Skin of body (tissue), 2 donors: ENCODE results near the gene MYH11. TPM values are rescaled to one million over a fixed set of nuclear protein-coding genes. Genes with fewer than 3 reads are reported as not detected.
"Not testable (repeated sequence)": the region's sequence is repeated elsewhere in the genome, so short reads cannot be mapped to it uniquely, and the experiment has no call there.

Experiments used
- DNase-seq: peaks from one replicate; lab custom pipeline; 2025; lab: John Stamatoyannopoulos, UW
- total RNA-seq: library from RNA; depleted of rRNA; stranded (reverse); fragments of >200 nt; gene quantifications from one replicate; pipeline ENCODE4 v1.2.3, GENCODE V29; 2014

Gene MYH11
- total RNA-seq, 1 donor from 2014 or later = 23.3 TPM

DNA sequence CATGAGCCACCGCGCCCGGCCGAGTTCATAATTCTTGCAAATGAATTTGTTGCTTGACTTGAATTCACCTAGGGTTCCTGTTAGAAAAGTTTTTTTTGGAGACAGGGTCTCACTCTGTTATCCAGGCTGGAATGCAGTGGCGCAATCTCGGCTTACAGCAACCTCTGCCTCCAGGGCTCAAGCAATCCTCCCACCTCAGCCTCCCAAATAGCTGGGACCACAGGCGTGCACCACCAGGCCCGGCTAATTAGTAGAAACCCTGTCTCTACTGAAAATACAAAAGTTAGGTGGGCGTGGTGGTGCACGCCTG is 99.8 kb downstream of the MYH11 start:
- DNase-seq = no peak

DNA sequence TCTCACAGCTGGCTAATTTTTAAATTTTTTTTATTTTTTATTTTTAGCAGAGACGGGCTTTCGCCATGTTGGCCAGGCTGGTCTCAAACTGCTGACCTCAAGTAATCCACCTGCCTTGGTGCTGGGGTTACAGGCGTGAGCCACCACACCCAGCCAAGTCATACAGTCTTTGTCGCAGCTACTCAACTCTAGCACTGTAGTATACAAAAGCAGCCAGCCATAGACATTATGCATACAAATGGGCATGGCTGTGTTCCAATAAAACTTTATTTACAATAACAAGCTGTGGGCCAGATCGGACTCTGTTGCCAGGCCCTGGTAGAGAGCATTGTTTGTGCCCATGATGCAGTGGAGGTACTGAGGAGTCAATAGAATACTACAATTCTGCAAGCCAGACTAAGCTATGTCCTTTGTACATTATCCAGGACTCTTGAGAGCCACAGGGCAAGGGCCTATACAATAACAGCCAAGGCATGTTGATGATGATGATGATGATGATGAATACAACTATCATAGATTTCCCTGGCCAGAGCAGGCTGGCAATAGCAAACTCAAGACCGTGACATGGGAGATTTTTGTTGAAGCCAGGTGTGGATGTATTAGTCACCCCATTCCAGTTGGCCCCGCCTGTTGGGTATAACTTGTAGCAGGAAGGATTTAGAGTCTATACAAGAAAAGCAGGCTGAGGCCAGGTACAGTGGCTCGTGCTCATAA is 101.8 kb downstream of the MYH11 start:
- DNase-seq = no peak

DNA sequence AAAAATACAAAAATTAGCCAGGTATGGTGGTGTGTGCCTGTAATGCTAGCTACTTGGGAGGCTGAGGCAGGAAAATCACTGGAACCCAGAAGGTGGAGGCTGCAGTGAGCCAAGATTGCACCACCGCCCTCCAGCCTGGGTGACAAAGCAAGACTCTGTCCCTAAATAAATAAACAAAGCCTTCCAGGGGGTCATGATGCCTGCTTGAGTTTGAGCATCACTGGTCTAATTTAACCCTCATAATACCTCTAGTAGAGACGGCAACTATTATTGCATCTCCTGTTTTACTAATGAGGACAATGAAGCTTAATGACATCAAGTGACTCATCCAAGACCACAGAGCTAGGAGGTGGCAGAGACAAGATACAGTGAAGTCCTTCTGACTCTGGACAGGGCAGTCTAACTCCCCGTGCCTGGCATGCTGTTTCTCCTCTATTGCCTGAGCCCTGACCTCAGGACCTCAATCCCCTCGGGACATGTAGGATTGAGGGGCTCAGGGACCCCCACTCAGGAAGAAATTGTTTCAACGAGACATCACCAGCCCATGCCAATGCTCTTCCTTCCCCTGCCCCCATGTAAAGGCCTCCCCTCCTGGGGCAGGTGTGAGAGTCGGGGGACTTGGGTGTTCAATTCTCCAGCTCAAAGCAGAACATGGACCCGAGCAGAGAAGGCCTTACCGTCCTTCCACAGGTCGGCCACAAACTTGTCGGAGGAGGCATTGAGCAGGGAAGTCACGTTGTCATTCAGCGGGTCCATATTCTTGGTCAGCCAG is 103.9 kb downstream of the MYH11 start:
- no peak for DNase-seq

DNA sequence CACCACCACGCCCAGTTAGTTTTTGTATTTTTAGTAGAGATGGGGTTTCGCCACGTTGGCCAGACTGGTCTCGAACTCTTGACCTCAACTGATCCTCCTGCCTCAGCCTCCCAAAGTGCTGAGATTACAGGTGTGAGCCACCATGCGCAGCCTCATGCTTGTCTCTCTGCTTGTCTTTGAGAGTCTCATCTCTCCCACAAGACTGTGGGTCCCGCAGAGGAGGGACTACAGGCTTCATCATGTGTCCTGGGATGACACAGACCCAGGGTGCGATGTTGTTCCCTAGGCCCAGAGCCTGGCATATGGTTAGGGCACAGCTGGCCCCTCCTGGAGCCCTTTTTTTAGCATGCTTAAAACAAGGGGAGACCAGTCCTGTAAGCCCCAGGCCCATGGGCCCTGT is 104.9 kb downstream of the MYH11 start:
- no peak for DNase-seq

DNA sequence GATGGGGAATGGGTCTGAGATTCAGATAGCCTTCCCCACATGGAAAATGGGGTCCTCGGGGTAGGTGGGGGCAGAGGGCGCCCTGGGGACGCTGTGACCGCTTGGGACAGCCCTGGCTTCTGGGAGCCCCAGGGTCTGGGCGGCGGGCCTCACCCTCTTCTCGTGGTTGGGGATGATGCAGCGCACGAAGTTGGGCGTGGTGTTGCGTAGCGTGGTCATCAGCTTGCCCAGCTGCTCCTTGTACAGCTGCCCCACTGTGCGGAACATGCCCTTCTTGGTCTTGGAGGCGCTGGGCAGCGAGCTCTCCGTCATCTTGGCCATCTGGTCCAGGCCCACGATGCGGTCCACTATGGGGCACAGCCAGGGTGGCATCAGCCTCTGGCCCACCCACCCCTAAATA is 106.8 kb downstream of the MYH11 start:
- no peak for DNase-seq

DNA sequence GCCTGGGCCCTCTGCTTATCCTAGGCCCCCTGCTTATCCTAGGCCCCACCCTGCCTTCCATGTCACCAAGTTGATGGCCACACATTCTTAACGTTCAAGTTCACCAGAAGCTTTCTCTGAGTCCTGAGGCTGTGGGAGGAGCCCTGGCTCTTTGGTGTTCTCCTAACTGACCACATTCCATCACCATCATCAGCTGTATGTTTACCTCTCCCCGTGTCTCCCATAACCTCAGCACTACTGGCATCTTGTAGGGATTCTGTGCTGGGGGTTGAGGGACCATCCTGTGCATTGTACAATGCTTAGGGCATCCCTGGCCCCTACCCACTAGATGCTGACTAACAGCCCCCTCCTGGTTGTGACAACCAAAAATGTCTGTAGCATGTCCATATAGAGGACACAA is 107.5 kb downstream of the MYH11 start:
- DNase-seq = no peak

DNA sequence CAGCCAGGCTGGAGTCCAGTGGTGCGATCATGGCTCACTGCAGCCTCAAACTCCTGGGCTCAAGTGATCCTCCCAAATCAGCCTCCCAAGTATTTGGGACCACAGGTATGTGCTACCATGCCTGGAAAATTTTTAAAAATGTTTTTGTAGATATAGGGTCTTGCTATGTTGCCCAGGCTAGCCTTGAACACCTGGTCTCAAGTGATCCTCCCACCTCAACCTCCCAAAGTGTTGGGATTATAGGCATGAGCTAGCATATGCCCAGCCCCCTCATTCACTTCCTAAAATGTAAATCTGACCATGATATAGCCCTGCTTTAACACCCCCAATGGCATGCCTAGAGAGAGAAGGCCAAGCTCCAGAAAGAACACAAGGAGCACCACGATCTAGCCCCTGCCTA is 108.2 kb downstream of the MYH11 start:
- no peak for DNase-seq

DNA sequence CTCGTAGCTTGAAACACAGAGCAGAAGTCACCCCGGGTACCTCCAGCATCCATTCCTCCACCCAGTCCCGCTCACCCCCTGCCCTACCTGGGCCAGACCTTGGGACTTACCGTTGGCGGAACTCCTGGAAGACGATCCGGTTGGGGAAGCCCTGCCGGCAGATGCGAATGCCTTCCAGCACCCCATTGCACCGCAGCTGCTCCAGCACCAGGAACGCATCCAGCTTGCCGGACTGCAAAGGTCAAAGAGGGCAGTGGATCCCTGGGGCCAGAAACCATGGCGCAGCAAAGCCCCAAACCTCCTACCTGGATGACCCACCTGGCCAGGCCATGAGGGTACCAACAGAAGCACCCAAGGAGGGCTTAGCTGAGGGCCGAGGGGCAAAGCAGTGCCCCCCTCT is 108.9 kb downstream of the MYH11 start:
- DNase-seq = no peak

DNA sequence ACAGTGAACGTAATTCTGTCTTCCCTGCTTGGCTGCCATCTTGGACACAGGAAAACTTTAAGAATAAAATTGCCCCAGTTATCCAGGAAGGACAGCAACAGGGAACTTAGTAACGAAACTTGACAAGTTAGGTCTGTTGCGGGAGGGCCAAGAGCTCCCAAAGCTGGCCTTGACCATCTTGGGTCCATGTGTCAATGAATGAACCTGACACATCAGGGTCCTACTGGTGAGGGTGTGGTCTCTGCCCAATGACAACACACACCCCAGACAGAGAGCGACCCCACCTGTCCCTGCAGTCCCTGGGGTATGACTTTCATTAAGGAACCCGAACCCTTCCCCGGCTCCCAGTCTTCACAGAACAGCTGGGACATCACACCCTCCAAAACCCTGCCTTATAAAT is 110.5 kb downstream of the MYH11 start:
- no peak for DNase-seq

DNA sequence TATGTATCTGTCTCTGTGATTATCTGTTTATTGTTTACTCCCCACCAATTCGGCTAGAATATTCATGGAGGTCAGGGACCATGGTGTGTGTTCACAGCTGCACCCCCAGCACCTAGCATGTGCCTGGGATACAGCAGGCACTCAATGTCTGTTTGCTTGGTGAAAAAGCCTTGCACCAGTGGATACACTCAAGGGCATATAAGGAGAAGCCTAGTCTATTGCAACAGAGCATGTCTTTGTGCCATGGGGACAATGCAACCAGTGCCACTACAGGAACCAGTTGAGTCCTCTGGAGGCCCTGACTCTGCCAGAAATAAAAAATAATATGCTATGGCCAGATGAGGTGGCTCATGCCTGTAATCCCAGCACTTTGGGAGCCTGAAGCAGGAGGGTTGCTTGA is 113.2 kb downstream of the MYH11 start:
- DNase-seq = no peak

DNA sequence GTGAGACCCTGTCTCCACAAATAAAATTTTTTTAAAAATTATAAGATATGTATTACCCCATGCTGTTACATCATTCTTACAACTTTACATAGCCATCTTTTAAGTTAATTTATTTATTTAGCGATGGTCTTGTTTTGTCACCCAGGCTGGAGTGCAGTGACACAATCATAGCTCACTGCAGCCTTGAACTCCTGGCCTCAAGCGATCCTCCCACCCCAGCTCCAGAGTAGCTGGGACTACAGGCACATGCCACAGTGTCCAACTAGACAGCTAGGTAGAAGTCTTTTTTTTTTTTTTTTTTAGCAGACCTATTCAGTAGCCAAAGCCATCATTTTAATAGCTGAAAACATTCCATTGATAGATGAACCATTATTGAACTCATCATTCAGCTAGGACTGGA is 114.1 kb downstream of the MYH11 start:
- no peak for DNase-seq

DNA sequence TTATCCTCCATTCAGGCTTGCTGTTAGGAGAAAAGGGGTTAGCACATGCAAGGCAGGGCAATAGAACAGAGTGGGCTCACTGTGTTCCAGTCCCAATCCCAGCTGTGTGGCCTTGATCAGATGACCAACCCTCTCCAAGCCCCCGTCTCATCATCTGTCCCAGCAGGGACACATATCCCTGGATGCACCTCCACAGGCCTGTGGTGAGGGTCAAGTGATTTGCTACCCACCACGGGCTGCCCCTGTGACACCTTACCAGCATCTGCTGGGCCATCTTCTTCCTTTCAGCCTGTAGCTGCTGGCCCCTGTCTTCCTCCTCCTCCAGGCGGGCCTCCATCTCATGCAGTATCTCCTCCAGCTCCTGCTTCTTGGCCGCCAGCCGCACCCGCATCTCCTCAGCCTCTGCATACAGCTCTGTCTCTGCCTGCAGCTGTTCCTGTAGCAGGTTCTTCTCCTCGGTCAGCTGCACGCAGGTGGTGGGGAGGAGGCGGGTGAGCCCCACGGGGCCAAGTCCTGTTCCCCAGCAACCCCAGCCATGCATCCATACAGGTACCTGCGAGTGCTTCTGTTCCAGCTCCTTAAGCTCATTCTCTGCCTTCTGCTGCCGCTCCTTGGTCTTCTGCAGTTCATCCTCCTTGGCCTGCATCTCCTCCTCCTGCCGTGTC is 115.5 kb downstream of the MYH11 start:
- no peak for DNase-seq

DNA sequence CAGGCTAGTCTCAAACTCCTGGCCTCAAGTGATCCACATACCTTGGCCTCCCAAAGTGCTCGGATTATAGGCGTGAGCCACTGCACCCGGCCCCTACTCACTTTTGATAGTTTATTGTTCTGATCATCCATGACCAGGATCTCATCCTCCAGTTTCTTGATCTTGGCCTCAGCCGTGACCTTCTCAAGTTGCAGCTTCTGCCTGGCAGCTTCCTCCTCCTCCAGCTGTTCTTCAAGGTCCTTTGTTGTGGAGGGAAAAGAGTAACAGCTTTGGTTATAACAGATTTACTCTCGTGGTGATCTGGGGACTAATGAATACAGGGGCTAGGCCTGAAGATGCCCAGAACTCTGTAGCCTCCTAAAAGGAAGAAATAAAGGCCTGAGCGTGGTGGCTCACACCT is 116.9 kb downstream of the MYH11 start:
- no peak for DNase-seq

DNA sequence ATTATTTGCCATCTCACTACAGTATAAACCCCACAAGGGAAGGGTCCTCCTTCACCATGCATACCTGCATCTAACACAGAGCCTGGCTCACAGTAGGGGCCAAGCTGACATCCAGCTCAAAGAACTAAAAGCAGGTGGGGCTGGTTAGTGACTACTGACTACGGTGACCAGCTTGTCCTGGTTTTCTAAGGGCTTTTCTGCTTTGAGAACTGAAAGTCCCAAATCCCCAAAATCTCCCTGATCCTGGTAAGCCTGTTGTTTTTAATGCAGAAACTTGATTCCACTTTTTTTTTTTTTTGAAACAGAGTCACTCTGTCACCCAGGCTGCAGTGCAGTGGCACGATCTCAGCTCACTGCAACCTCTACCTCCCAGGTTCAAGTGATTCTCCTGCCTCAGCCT is 117.4 kb downstream of the MYH11 start:
- no peak for DNase-seq

DNA sequence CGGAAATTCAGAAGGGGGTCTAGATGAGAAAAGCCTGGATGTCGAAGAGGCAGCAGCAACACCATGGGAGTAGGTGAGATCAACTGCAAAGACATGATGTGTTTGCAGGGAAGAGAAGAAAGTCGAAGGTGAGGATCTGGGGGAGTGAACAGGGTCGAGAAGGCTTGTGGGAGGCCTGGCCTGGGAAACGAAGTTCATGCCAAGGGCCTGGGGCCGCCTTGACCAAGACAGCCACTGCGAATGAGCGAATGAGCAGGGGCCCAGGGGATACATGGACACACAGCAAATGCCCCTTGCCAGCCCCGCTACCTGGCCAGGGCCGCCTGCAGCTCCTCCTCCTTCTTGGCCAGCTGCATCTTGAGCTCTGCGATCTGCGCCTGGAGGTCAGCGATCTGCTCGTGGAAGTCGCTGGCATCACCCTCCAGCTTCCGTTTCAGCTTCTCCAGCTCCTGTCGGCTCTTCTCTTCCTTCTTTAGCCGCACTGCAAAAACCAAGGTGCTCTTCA is 119.6 kb downstream of the MYH11 start:
- no peak for DNase-seq

DNA sequence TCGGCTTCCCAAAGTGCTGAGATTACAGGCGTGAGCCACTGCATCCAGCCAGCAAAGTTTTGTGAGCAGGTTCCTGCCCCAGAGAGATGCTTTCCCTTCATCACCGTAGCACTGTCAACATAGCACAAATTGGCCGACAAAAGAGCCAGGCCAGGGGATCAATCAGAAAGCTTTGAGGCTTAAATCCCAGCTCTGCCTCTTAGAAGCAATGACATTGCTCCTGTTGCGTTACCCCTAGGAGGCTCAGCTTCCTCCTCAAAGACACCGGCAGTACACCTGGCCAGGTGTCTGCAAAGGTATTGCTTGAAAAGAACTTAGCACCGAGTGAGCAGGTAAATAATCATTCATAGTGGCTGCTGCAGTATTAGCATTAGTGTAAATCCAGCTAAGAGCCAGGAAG is 120.3 kb downstream of the MYH11 start:
- no peak for DNase-seq

DNA sequence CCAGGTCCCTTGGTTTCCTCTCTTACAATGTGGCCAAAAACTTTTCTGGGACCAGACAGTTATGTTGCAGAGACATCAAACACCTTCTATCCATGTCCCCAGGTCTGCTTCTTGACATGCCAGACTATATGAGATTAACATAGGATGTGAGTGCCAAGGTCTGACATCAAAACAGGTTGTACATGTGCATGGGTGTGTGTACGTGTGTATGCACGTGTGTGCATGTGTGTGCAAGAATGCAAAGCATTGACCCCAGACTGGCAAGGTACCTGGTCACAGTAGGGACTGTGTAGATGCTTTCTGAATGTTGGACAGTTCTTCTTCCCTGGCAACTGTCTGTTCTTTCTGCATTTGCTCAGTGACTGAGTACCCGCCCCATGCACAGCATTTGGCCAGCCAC is 121.2 kb downstream of the MYH11 start:
- no peak for DNase-seq

DNA sequence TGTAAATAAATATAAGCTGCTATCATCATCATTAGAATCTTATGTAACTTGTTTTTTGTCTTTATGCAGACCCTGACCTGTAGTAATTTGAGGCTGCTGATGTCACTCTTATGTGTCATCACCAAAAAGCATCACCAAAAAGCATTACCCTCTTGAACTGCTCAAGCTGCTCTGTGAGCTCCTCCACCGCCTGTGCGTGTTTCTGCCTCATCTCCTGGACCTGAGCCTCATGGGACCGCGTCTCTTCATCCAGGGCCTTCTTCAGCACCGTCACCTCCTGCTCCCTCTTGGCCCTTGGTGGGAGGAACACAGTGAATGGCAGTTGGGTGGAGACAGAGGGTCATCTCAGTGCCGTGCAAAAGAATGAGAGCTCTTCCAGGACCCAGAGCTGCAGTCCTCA is 124.4 kb downstream of the MYH11 start:
- no peak for DNase-seq

DNA sequence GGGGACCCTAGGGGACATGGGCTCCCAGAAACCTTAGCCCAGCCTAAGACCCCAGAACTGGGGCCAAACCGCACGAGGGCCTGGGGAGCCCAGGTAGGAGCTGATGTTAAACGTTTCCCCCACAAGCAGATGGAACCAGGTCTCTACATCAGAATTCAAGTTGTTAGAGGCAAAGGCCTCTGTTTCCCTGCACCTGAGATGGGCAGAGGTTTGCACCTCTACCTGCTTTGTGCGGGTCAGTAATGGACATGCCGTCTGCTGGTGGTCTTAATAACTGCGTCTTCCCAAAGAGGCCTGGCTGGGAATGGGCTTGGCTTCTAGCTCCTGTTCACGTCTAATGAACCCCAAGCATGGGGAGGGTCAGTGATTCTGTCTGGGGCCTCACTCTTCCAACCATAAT is 127.7 kb downstream of the MYH11 start:
- DNase-seq = no peak

DNA sequence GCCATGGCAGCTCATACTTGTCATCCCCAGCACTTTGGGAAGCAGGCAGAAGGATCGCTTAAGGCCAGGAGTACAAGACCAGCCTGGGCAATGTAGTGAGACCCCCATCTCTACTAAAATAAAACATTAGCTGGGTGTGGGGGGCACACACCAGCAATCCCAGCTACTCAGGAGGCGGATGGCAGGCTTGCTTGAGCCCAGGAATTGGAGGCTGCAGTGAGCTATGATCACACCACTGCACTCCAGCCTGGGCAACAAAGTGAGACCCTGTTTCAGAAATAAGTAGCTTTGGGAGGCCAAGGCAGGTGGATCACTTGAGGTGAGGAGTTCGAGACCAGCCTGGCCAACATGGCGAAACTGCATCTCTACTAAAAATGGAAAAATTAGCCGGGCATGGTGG is 129.1 kb downstream of the MYH11 start:
- DNase-seq = not testable (repeated sequence)

DNA sequence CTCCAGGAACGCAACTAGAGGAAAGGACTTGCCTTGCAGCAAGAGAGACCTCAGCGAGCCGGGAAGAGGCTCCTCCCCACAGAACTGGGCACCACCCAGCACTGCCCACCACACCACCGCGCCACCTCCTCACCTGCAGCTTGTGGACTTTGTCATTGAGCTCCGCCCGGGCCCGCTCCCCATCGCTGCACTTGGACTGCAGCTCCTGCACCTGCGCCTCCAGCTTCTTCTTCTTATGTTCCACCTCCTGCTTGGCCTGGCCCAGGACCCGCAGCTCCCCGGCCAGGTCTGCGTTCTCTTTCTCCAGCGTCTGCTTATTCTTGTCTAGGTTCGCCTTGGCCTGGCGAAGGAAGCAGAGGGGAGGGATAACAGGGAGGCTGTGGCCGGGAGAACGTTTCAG is 130.1 kb downstream of the MYH11 start:
- no peak for DNase-seq

DNA sequence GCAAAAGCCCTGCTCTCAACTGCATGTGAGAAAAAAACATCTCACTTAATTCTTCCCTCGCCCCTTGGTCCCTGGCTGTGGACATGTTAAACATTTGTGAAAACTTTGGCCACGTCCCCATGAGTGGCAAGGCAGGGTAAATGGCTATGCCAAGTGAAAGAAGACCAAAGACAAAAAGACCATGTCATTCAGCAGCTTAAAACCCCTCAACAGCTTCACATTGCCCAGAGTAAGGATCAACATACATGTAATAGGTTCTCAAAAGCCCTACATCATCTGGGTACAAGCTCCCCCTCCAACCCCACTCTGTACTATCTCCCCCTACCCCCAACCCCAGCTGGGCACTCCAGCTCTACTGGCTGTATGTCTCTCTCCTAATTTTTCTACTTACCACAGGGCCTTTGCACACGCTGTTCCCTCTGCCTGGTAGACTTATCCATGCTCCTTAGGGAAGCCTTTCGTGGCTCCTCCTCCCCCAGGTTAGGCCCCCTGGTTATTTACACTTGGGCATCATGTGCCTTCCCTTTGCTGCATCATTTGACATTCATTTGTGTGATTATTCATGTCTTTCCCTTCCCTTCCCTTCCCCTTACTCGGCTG is 131.1 kb downstream of the MYH11 start:
- DNase-seq = no peak
